GM12874 (cell line): ENCODE measurements around the gene PVALB.

Experiments used
- CTCF ChIP-seq: IDR thresholded peaks from 2 replicates; pipeline ENCODE4 v1.5.1; 2011; ENCODE audit warnings: low read depth, mild to moderate bottlenecking, control low read depth, low read length, moderate library complexity; ENCODE audit not compliant: insufficient read depth

Gene PVALB

GRCh38 chr22:36855478-36855877 is 38.6 kb upstream of the PVALB start:
- no peak for TF ChIP-seq CTCF

GRCh38 chr22:36853407-36854099 is 36.7 kb upstream of the PVALB start:
- TF ChIP-seq CTCF, result peak; percentile 84

GRCh38 chr22:36852056-36852973 is 35.5 kb upstream of the PVALB start:
- no peak for TF ChIP-seq CTCF

GRCh38 chr22:36850682-36851081 is 33.8 kb upstream of the PVALB start:
- no peak for TF ChIP-seq CTCF

GRCh38 chr22:36850056-36850455 is 33.2 kb upstream of the PVALB start:
- no peak for TF ChIP-seq CTCF

GRCh38 chr22:36846949-36847348 is 30.1 kb upstream of the PVALB start:
- no peak for TF ChIP-seq CTCF

- no peak for TF ChIP-seq CTCF
Measured at GRCh38 chr22:36846271-36846670, 29.4 kb upstream of the PVALB start.
